Neuronal stem cell (in vitro differentiated cells): Measurements from ENCODE around the gene MCTP1. TPM values are rescaled to one million over a fixed set of nuclear protein-coding genes. Genes with fewer than 3 reads are reported as not detected.
A peak's percentile ranks its signal among the peaks of the same experiment; 100 is the strongest.

ENCODE experiments used
- DNase-seq: peaks from one replicate; pipeline ENCODE4 v3.0.0-alpha.2; 2013; ENCODE audit warnings: low spot score
- H2AFZ ChIP-seq: one replicate; pipeline ENCODE4 v1.6.1; 2013; ENCODE audit warnings: mild to moderate bottlenecking, low read length, inconsistent platforms
- H2AK5ac ChIP-seq: 2 replicates; pipeline ENCODE4 v1.6.1; 2013; ENCODE audit warnings: low read depth, mild to moderate bottlenecking, inconsistent platforms, low read length, moderate library complexity, mixed read lengths
- H2BK120ac ChIP-seq: 2 replicates; pipeline ENCODE4 v1.6.1; 2013; ENCODE audit warnings: low read depth, mild to moderate bottlenecking, inconsistent platforms, low read length, moderate library complexity, mixed read lengths
- H2BK12ac ChIP-seq: one replicate; pipeline ENCODE4 v1.6.1; 2013; ENCODE audit warnings: low read length, inconsistent platforms
- H2BK15ac ChIP-seq: 2 replicates; pipeline ENCODE4 v1.6.1; 2013; ENCODE audit warnings: mild to moderate bottlenecking, low read length, inconsistent platforms, mixed read lengths
- H2BK5ac ChIP-seq: one replicate; pipeline ENCODE4 v1.6.1; 2013; ENCODE audit warnings: inconsistent platforms, mild to moderate bottlenecking, low read length, moderate library complexity
- H3K14ac ChIP-seq: one replicate; pipeline ENCODE4 v1.6.1; 2013; ENCODE audit warnings: low read length, inconsistent platforms
- H3K18ac ChIP-seq: 2 replicates; pipeline ENCODE4 v1.6.1; 2013; ENCODE audit warnings: low read length, inconsistent platforms
- H3K23ac ChIP-seq: 2 replicates; pipeline ENCODE4 v1.6.1; 2013; ENCODE audit warnings: low read depth, mild to moderate bottlenecking, mixed read lengths, low read length, inconsistent platforms; ENCODE audit not compliant: poor library complexity
- H3K27ac ChIP-seq: replicated peaks from 3 replicates; pipeline ENCODE4 v1.5.1; 2013; ENCODE audit warnings: low read length, inconsistent platforms
- H3K27me3 ChIP-seq, 3 experiments: 2 replicates each; pipeline ENCODE4 v1.6.1; 2013; ENCODE audit warnings: low read length in 3 of 3, mild to moderate bottlenecking in 2 of 3, inconsistent platforms in 1 of 3, low read depth in 1 of 3, mixed read lengths in 1 of 3, moderate library complexity in 1 of 3; ENCODE audit not compliant: control insufficient read depth in 3 of 3, insufficient read depth in 3 of 3
- H3K36me3 ChIP-seq, 2 donors: replicated peaks in 1 of 2; 2 replicates each; pipeline ENCODE4 v1.6.1; 2013; ENCODE audit warnings: low read length in 2 of 2; ENCODE audit not compliant: control insufficient read depth in 2 of 2, insufficient read depth in 2 of 2
- H3K4ac ChIP-seq: 2 replicates; pipeline ENCODE4 v1.6.1; 2013; ENCODE audit warnings: inconsistent platforms, mild to moderate bottlenecking, low read length, moderate library complexity
- H3K4me1 ChIP-seq, 2 donors: 1 replicate in 1 of 2; 2 replicates in 1 of 2; pipeline ENCODE4 v1.6.1; 2013; ENCODE audit warnings: low read length in 2 of 2, low read depth in 1 of 2; ENCODE audit not compliant: control insufficient read depth in 2 of 2, insufficient read depth in 1 of 2
- H3K4me2 ChIP-seq: one replicate; pipeline ENCODE4 v1.6.1; 2013; ENCODE audit warnings: mild to moderate bottlenecking, low read length, inconsistent platforms; ENCODE audit not compliant: insufficient read depth, poor library complexity, severe bottlenecking
- H3K4me3 ChIP-seq, 2 donors: 2 replicates each; pipeline ENCODE4 v1.5.1; 2013; ENCODE audit warnings: low read length in 2 of 2, mild to moderate bottlenecking in 2 of 2, inconsistent platforms in 1 of 2, moderate library complexity in 1 of 2
- H3K79me1 ChIP-seq: one replicate; pipeline ENCODE4 v1.6.1; 2013; ENCODE audit warnings: low read depth, mild to moderate bottlenecking, inconsistent platforms, low read length, moderate library complexity
- H3K9ac ChIP-seq: one replicate; pipeline ENCODE4 v1.6.1; 2013; ENCODE audit warnings: mild to moderate bottlenecking, low read depth, low read length, inconsistent platforms; ENCODE audit not compliant: poor library complexity
- H3K9me3 ChIP-seq, 2 donors: replicated peaks in 1 of 2; 2 replicates each; pipeline versions ENCODE3 to v1.6.1; 2013; ENCODE audit warnings: low read length in 2 of 2, mild to moderate bottlenecking in 2 of 2, inconsistent platforms in 1 of 2, low read depth in 1 of 2, mixed read lengths in 1 of 2, moderate library complexity in 1 of 2; ENCODE audit not compliant: control insufficient read depth in 2 of 2, insufficient read depth in 1 of 2
- H4K8ac ChIP-seq: one replicate; pipeline ENCODE4 v1.6.1; 2013; ENCODE audit warnings: low read depth, mild to moderate bottlenecking, inconsistent platforms, low read length, moderate library complexity
- H4K91ac ChIP-seq: one replicate; pipeline ENCODE4 v1.6.1; 2013; ENCODE audit warnings: low read length, low read depth, mild to moderate bottlenecking, inconsistent platforms; ENCODE audit not compliant: poor library complexity
- WGBS, 2 donors: extraction: QIAGEN DNeasy Blood & Tissue Kit; methylation state at CpG; one replicate each; pipeline ENCODE4 v1.1.7; 2013; ENCODE audit warnings: missing lambda C conversion rate in 2 of 2, mixed read lengths in 1 of 2; ENCODE audit not compliant: insufficient read length in 2 of 2, insufficient replicate concordance in 1 of 2; ENCODE audit errors: extremely low coverage in 2 of 2; 5-methylcytosine and 5-hydroxymethylcytosine counted together
- polyA plus RNA-seq, 2 experiments: library from polyadenylated mRNA; stranded (reverse); fragments of 200-250 nt; gene quantifications; one replicate each; pipeline ENCODE4 v1.2.3, GENCODE V29; 2013

Gene MCTP1
- 1.2 TPM for polyA plus RNA-seq (2013, experiment 1 of 2)
- 1.3 TPM for polyA plus RNA-seq (2013, experiment 2 of 2)

GRCh38 chr5:95284572-95285408 is at the start of gene MCTP1:
TSS of gene MCTP1 (minus strand) at chr5:95285094.
- Histone ChIP-seq H3K4me2 (peak within 1 kb of the TSS; percentile 99), H3K9ac (peak within 1 kb of the TSS; percentile 78), H3K18ac (peak within 1 kb of the TSS; percentile 98), H2BK120ac (no peak within 1 kb of the TSS), H3K4me1 (peaks cover 0 to 3% of the 10 kb centered on the region in 2 donors), H4K8ac (no peak within 1 kb of the TSS), H2BK15ac (peak within 1 kb of the TSS; percentile 52), H2AK5ac (no peak within 1 kb of the TSS), H3K79me1 (no peaks in the 10 kb centered on the region), H3K23ac (peak within 1 kb of the TSS; percentile 23), H3K36me3 (no peaks in the 10 kb centered on the region), H3K4me3 (peak within 1 kb of the TSS; percentile 46 to 89), H4K91ac (no peak within 1 kb of the TSS), H3K27me3 (peaks cover 0 to 83% (median 15%) of the 10 kb centered on the region in 3 experiments), H2BK12ac (peak within 1 kb of the TSS; percentile 50), H3K14ac (no peak within 1 kb of the TSS), H3K9me3 (no peaks in the 10 kb centered on the region), H2AFZ (peak within 1 kb of the TSS; percentile 96), H3K27ac (no peak within 1 kb of the TSS), H3K4ac (no peak within 1 kb of the TSS), H2BK5ac (peak within 1 kb of the TSS; percentile 57)
- DNase-seq = peak; percentile 44
- no CpG with 5 or more reads among the region's 83 CpGs for WGBS, 2 donors

DNA sequence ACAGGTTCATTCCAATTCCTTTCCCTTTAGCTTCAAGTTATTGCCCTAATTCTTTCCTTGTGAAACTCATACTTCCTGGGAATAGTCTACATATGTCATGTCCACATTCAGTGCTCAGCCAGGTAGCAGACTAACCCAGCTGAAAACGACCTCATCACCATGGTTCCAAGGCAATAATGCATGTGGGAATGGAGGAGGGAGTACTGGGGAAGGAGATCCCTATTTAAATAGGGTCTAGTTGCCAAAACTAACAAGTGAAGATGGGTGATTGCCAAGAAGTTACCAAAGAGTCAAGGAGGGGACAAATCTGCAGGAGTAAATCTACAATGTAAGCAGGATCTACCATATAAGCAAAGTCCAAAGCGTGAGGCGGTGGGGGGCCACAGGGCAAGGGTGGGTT is 47.3 kb upstream of the MCTP1 start:
- Histone ChIP-seq H4K91ac (no peak overlapping the region), H2AK5ac (no peak overlapping the region)

DNA sequence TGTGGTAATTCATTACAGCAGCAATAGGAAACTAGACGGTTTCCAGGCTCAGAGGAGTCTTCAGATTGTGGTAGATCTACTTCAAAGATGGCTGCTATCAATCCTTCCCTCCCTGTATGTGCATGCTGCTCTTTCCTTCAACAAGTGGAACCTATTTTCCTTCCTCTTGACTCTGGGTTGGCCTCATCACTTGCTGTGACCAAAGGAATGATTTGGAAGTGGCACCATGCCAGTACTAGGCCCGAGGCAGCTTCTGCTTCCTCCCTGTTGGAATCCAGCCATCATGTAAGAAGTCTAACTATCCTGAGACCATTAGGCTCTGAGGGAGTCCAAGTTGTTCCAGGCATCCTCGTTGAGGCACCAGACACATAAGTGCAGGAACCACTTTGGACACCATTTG is 46.5 kb upstream of the MCTP1 start:
- Histone ChIP-seq H3K27me3 (no peaks in the 10 kb centered on the region), H3K4me3 (no peak overlapping the region), H2BK12ac (no peak overlapping the region), H2AK5ac (no peak overlapping the region), H2BK5ac (no peak overlapping the region), H3K4me2 (no peak overlapping the region), H3K9me3 (no peaks in the 10 kb centered on the region), H2BK120ac (no peak overlapping the region), H4K8ac (no peak overlapping the region), H3K14ac (no peak overlapping the region), H2AFZ (no peak overlapping the region), H3K4me1 (peaks cover 0 to 5% of the 10 kb centered on the region in 2 donors), H3K79me1 (no peaks in the 10 kb centered on the region), H2BK15ac (no peak overlapping the region), H3K23ac (no peak overlapping the region), H4K91ac (no peak overlapping the region), H3K36me3 (no peaks in the 10 kb centered on the region), H3K9ac (no peak overlapping the region), H3K18ac (no peak overlapping the region), H3K4ac (no peak overlapping the region), H3K27ac (no peak overlapping the region)
- DNase-seq = no peak
- no CpG with 5 or more reads among the region's 3 CpGs for WGBS, 2 donors

More for the DNA sequence above, 47.3 kb upstream of the MCTP1 start:
- H3K4me2 ChIP-seq = no peak overlapping the region
- DNase-seq = no peak
- H3K79me1 ChIP-seq = no peaks in the 10 kb centered on the region
- WGBS, 2 donors = no CpG with 5 or more reads among the region's 3 CpGs
- no peak overlapping the region for H3K23ac ChIP-seq
- no peak overlapping the region for H2BK5ac ChIP-seq
- H3K27ac ChIP-seq = no peak overlapping the region
- H3K4me3 ChIP-seq = no peak overlapping the region
- no peak overlapping the region for H4K8ac ChIP-seq
- no peak overlapping the region for H3K9ac ChIP-seq
- peaks cover 0 to 5% of the 10 kb centered on the region in 2 donors for H3K4me1 ChIP-seq
- H3K18ac ChIP-seq = no peak overlapping the region
- H3K27me3 ChIP-seq = no peaks in the 10 kb centered on the region
- H3K36me3 ChIP-seq = no peaks in the 10 kb centered on the region
- no peak overlapping the region for H3K4ac ChIP-seq
- H3K9me3 ChIP-seq = no peaks in the 10 kb centered on the region
- H2AFZ ChIP-seq = no peak overlapping the region
- no peak overlapping the region for H2BK15ac ChIP-seq
- H2BK120ac ChIP-seq = no peak overlapping the region
- H3K14ac ChIP-seq = no peak overlapping the region
- H2BK12ac ChIP-seq = no peak overlapping the region

GRCh38 chr5:95327211-95327610 is 42.3 kb upstream of the MCTP1 start:
- Histone ChIP-seq H3K23ac (no peak overlapping the region), H3K4me3 (no peak overlapping the region), H2BK12ac (no peak overlapping the region), H3K36me3 (no peaks in the 10 kb centered on the region), H3K9ac (no peak overlapping the region), H3K27me3 (no peaks in the 10 kb centered on the region), H3K4me1 (peaks cover 0 to 6% of the 10 kb centered on the region in 2 donors), H3K18ac (no peak overlapping the region), H2BK15ac (no peak overlapping the region), H2AFZ (no peak overlapping the region), H3K27ac (no peak overlapping the region), H4K91ac (no peak overlapping the region), H2AK5ac (no peak overlapping the region), H3K4ac (no peak overlapping the region), H2BK5ac (no peak overlapping the region), H3K9me3 (no peaks in the 10 kb centered on the region), H3K79me1 (no peaks in the 10 kb centered on the region), H3K14ac (no peak overlapping the region), H4K8ac (no peak overlapping the region), H2BK120ac (no peak overlapping the region), H3K4me2 (no peak overlapping the region)
- no CpG with 5 or more reads among the region's 6 CpGs for WGBS, 2 donors
- DNase-seq = no peak
